ENCODE data around the gene PDZRN4.

DNA sequence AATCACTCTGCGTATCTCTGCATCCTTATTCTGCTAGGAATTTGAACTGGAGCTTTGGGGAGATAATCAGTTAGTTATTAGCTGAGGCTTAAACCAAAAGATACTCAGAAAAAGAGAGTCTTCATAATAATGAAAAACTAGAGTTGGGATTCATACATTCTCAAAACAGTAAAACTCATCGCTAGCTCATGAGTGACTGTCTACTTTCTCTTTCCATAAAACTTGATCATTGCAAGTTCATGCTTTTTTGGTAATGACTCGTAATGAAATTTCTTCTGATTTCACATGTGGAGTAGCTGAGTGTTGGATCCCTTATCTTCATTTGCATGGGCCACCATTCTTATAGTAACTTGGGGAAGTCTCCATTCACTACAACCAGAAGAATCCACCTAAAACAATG lies 397.7 kb downstream of the PDZRN4 start:
- TF ChIP-seq MAZ (IDR thresholded peaks at IDR 0.05; ENCODE audit: borderline replicate concordance, low read depth, low read length) (no peak), FOS (IDR thresholded peaks at IDR 0.05; ENCODE audit: low read depth, low read length) (no peak), CEBPB (IDR thresholded peaks at IDR 0.05; ENCODE audit: low read depth, low read length) (no peak), CHD1 (IDR thresholded peaks at IDR 0.05; ENCODE audit: low read depth, low read length) (no peak), SMC3 (IDR thresholded peaks at IDR 0.05; ENCODE audit: low read depth, low read length) (no peak)
- TF ChIP-seq, protein P1, sequence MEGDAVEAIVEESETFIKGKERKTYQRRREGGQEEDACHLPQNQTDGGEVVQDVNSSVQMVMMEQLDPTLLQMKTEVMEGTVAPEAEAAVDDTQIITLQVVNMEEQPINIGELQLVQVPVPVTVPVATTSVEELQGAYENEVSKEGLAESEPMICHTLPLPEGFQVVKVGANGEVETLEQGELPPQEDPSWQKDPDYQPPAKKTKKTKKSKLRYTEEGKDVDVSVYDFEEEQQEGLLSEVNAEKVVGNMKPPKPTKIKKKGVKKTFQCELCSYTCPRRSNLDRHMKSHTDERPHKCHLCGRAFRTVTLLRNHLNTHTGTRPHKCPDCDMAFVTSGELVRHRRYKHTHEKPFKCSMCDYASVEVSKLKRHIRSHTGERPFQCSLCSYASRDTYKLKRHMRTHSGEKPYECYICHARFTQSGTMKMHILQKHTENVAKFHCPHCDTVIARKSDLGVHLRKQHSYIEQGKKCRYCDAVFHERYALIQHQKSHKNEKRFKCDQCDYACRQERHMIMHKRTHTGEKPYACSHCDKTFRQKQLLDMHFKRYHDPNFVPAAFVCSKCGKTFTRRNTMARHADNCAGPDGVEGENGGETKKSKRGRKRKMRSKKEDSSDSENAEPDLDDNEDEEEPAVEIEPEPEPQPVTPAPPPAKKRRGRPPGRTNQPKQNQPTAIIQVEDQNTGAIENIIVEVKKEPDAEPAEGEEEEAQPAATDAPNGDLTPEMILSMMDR (conservative IDR thresholded peaks at IDR 0.05; ENCODE audit: low read depth, low read length): no peak

All from IMR-90 (cell line).